ENCODE results near the gene CSF3R. TPM values are rescaled to one million over a fixed set of nuclear protein-coding genes. Genes with fewer than 3 reads are reported as not detected.

CSF3R gene
- total and polyA plus RNA-seq, 2 donors (not counting 1 experiment from before 2014, with no cell fraction given), result 0.30 to 6.3 TPM

DNA sequence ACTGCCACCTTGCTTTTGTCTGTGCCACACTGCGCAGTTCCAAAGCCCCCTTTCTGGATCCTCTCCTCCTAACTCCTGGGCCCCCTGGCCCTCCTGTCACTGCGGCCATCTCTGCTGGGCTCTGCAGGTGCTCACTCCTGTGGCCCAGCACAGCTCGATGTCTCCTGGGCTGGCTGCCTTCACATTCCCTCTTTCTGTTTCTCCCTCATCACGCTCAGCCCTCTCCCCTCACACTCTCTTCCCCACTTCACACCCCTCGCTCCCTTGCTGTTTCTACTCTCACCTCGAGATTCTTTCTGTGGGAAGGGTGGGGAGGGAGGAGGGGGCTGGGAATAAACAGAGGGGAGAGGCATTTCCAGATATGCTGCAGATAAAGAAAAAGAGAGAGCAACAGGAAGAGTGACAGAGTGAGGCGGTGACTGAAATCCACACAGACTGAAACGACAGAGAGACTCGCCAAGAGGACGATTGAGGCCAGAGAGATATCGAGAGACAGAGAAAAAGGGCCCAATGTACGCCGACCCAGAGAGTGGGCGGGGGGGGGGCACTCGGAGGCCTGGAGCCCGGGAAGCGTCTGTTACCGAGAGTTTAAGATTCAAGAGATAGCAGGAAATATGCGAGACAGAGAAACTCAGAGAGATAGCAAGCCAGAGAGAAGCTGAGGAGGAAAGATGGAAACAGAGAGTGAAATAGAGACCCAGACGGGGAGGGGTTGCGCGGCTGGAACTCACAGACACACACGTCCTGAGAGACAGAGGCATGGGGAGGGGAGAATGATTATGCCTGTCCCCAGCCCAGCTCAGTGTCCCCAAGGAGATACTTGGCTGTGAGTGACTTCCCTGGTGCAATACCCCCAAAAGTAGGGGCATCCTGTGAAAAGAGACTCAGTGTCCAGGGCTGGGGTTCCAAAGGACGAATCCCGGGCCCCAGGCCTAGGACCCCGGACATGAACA is 666 bp downstream of the CSF3R start:
- H3K4me3 Mint-ChIP-seq, result peak overlapping the region; percentile 62
- no peaks in the 10 kb centered on the region for H3K36me3 ChIP-seq (replicated peaks in 1 of 2; ENCODE audit: control extremely low read depth in 1 of 2, control insufficient read depth in 1 of 2, extremely low read depth in 1 of 2, insufficient read depth in 2 of 2, low read length in 1 of 2)
- H3K4me1 Mint-ChIP-seq, result peaks cover 19% of the 10 kb centered on the region
- CTCF ChIA-PET, result no interaction called here
- ATAC-seq (ENCODE audit: low read depth) (no peak), DNase-seq (no peak)
- H3K9me3 ChIP-seq (ENCODE audit: control extremely low read depth in 1 of 3, control insufficient read depth in 2 of 3, insufficient read depth in 1 of 3, low read length in 2 of 3), result peaks cover 0 to 3% (median 0%) of the 10 kb centered on the region in 3 donors
- peak overlapping the region; percentile 68 for H2AFZ ChIP-seq (ENCODE audit: insufficient read depth, low read depth, low read length, poor library complexity, severe bottlenecking)
- no peak for TF ChIP-seq EZH2 (IDR thresholded peaks at IDR 0.05; ENCODE audit: borderline replicate concordance, insufficient read depth, low read depth, low read length, poor library complexity, severe bottlenecking)
- TF ChIP-seq, protein P1, sequence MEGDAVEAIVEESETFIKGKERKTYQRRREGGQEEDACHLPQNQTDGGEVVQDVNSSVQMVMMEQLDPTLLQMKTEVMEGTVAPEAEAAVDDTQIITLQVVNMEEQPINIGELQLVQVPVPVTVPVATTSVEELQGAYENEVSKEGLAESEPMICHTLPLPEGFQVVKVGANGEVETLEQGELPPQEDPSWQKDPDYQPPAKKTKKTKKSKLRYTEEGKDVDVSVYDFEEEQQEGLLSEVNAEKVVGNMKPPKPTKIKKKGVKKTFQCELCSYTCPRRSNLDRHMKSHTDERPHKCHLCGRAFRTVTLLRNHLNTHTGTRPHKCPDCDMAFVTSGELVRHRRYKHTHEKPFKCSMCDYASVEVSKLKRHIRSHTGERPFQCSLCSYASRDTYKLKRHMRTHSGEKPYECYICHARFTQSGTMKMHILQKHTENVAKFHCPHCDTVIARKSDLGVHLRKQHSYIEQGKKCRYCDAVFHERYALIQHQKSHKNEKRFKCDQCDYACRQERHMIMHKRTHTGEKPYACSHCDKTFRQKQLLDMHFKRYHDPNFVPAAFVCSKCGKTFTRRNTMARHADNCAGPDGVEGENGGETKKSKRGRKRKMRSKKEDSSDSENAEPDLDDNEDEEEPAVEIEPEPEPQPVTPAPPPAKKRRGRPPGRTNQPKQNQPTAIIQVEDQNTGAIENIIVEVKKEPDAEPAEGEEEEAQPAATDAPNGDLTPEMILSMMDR (IDR thresholded peaks at IDR 0.05), result no peak
- POLR2A ChIA-PET, result no interaction called here
- no peak overlapping the region for H3K9ac ChIP-seq (ENCODE audit: low read length)
- H3K27me3 ChIP-seq (replicated peaks in 1 of 4; ENCODE audit: control extremely low read depth in 1 of 4, control insufficient read depth in 3 of 4, insufficient read depth in 4 of 4, low read length in 3 of 4), result peaks cover 0 to 9% (median 0%) of the 10 kb centered on the region in 4 experiments
- H3K9me3 Mint-ChIP-seq (ENCODE audit: insufficient read depth), result no peaks in the 10 kb centered on the region
- H3K27ac Mint-ChIP-seq, result no peak overlapping the region
- H3K4me1 ChIP-seq (ENCODE audit: control insufficient read depth in 2 of 2, insufficient read depth in 2 of 2, low read length in 2 of 2), result peaks cover 22 to 29% of the 10 kb centered on the region in 2 donors
- intact Hi-C loops (cut with micrococcal nuclease), result no loop called here
- 22% methylated on average over 22 of the region's 26 CpGs for WGBS (ENCODE audit: insufficient coverage)
- H3K27me3 Mint-ChIP-seq, result no peaks in the 10 kb centered on the region
- no peaks in the 10 kb centered on the region for H4K20me1 ChIP-seq (ENCODE audit: control insufficient read depth, insufficient read depth, low read length, poor library complexity, severe bottlenecking)
- H3K4me3 ChIP-seq (ENCODE audit: control extremely low read depth in 1 of 5, extremely low read depth in 1 of 5, insufficient read depth in 1 of 5, low read depth in 2 of 5, low read length in 4 of 5), result peak overlapping the region in 2 of 5 experiments; percentile 10 to 71
- H3K27ac ChIP-seq (ENCODE audit: low read length in 2 of 2), result no peak overlapping the region
- H3K79me2 ChIP-seq (ENCODE audit: control insufficient read depth, insufficient read depth, low read length), result no peaks in the 10 kb centered on the region
- H3K4me2 ChIP-seq (replicated peaks; ENCODE audit: low read depth, low read length, poor library complexity, severe bottlenecking), result peak overlapping the region; percentile 46

DNA sequence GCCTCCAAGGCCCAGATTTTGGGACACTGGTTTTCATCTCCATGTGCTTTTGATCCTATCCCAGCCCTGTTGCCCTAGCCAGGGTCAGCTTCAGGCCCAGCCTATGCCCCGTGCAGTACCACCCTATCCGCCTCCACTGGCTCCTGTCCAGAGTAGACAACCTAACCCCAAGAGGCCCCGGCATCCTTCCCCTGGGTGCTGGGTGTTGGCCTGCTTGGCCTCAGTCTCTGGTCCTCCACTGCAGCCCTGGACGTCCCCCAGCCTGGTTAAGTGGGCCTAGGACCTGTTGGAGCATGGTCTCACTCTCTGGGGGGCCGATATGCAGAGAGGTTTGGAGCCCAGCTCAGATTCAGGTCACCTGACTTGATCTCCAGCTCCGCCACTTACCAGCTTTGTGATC is 1.6 kb downstream of the CSF3R start:
- WGBS (ENCODE audit: insufficient coverage), result 90% methylated on average over 6 of the region's 6 CpGs

More for the DNA sequence above, 1.6 kb downstream of the CSF3R start:
- Mint-ChIP-seq H3K4me3 (no peak overlapping the region), H3K9me3 (ENCODE audit: insufficient read depth) (no peaks in the 10 kb centered on the region), H3K27me3 (no peaks in the 10 kb centered on the region), H3K27ac (no peak overlapping the region), H3K4me1 (peaks cover 9% of the 10 kb centered on the region)
- TF ChIP-seq, protein P1 (IDR thresholded peaks at IDR 0.05), result no peak
- no peak for TF ChIP-seq EZH2 (IDR thresholded peaks at IDR 0.05; ENCODE audit: borderline replicate concordance, insufficient read depth, low read depth, low read length, poor library complexity, severe bottlenecking)
- DNase-seq (no peak), ATAC-seq (ENCODE audit: low read depth) (no peak)
- Histone ChIP-seq H3K4me3 (ENCODE audit: control extremely low read depth in 1 of 5, extremely low read depth in 1 of 5, insufficient read depth in 1 of 5, low read depth in 2 of 5, low read length in 4 of 5) (peak overlapping the region in 1 of 5 experiments; percentile 71), H4K20me1 (ENCODE audit: control insufficient read depth, insufficient read depth, low read length, poor library complexity, severe bottlenecking) (no peaks in the 10 kb centered on the region), H3K79me2 (ENCODE audit: control insufficient read depth, insufficient read depth, low read length) (no peaks in the 10 kb centered on the region), H3K4me2 (replicated peaks; ENCODE audit: low read depth, low read length, poor library complexity, severe bottlenecking) (no peak overlapping the region), H3K27ac (ENCODE audit: low read length in 2 of 2) (no peak overlapping the region), H3K4me1 (ENCODE audit: control insufficient read depth in 2 of 2, insufficient read depth in 2 of 2, low read length in 2 of 2) (peaks cover 12 to 20% of the 10 kb centered on the region in 2 donors), H3K27me3 (replicated peaks in 1 of 4; ENCODE audit: control extremely low read depth in 1 of 4, control insufficient read depth in 3 of 4, insufficient read depth in 4 of 4, low read length in 3 of 4) (peaks cover 0 to 9% (median 0%) of the 10 kb centered on the region in 4 experiments), H3K9me3 (ENCODE audit: control extremely low read depth in 1 of 3, control insufficient read depth in 2 of 3, insufficient read depth in 1 of 3, low read length in 2 of 3) (peaks cover 0 to 3% (median 0%) of the 10 kb centered on the region in 3 donors), H2AFZ (ENCODE audit: insufficient read depth, low read depth, low read length, poor library complexity, severe bottlenecking) (no peak overlapping the region), H3K9ac (ENCODE audit: low read length) (no peak overlapping the region), H3K36me3 (replicated peaks in 1 of 2; ENCODE audit: control extremely low read depth in 1 of 2, control insufficient read depth in 1 of 2, extremely low read depth in 1 of 2, insufficient read depth in 2 of 2, low read length in 1 of 2) (no peaks in the 10 kb centered on the region)
- intact Hi-C loops (cut with micrococcal nuclease), result no loop called here
- CTCF ChIA-PET, result interaction anchor here (0.5 kb wide), 1 partner anchor 970 kb away, joined by 3 read pairs; no protein-coding TSS in a partner anchor
- POLR2A ChIA-PET, result no interaction called here
